K562 (cell line): ENCODE data around the gene TDG. TPM values are rescaled to one million over a fixed set of nuclear protein-coding genes. Genes with fewer than 3 reads are reported as not detected.
A peak's percentile ranks its signal among the peaks of the same experiment; 100 is the strongest.

ENCODE experiments used
- ATAC-seq: fragments of 200-7000 bp; cut with Tn5 transposase; 3 replicates; pipeline ENCODE4 v1.9.1; 2020; ENCODE audit warnings: moderate library complexity
- BruUV-seq: library from RNA; stranded (reverse); fragments of 400-500 nt; replicated peaks from 2 replicates; lab custom pipeline; 2021; lab: Mats Ljungman, UMichigan
- CTCF ChIA-PET: fragments of 300-600 bp; formaldehyde crosslinking; extraction: SDS; loops from one replicate; lab custom pipeline; 2021; ENCODE audit warnings: low intra/inter-chr PET ratio; lab: Yijun Ruan, JAX
- POLR2A ChIA-PET: fragments of 300-600, 350-650 bp; sonication (Branson Sonifier 250); formaldehyde crosslinking; extraction: SDS; loops from one replicate; lab custom pipeline; 2021; ENCODE audit warnings: antibody characterized with exemption, inconsistent platforms; lab: Yijun Ruan, JAX
- DNase-seq, 4 experiments: peaks; one replicate each; pipeline versions ENCODE4 v3.0.0 to v3.0.0-alpha.2; 2011 to 2018; ENCODE audit warnings: low spot score in 3 of 4, mixed read lengths in 3 of 4; ENCODE audit errors: extremely low read depth in 1 of 4
- FAIRE-seq: peaks from 2 replicates; lab custom pipeline; 2011; peaks lifted over from hg19 to GRCh38; lab: Jason Lieb, UNC
- H2AFZ ChIP-seq: 2 replicates; pipeline ENCODE4 v1.6.0; 2011; ENCODE audit warnings: low read depth, low read length, control low read depth, inconsistent platforms
- H3K27ac ChIP-seq: fragments of 200-600 bp; 3 replicates; pipeline ENCODE4 v1.8.0; 2011; ENCODE audit warnings: low read depth, mild to moderate bottlenecking, control low read depth, inconsistent platforms, low read length, moderate library complexity, mixed read lengths; ENCODE audit errors: extremely low read depth
- H3K27me3 ChIP-seq, 2 experiments: fragments of 300-600 bp in 1 of 2; 2 replicates in 1 of 2; 3 replicates in 1 of 2; pipeline versions ENCODE4 v1.6.0 to v1.8.0; 2011; ENCODE audit warnings: inconsistent platforms in 2 of 2, low read length in 2 of 2, mild to moderate bottlenecking in 1 of 2, mixed read lengths in 1 of 2, moderate library complexity in 1 of 2; ENCODE audit not compliant: control insufficient read depth in 2 of 2, insufficient read depth in 2 of 2
- H3K36me3 ChIP-seq: fragments of 300-600 bp; 3 replicates; pipeline ENCODE4 v1.8.0; 2011; ENCODE audit warnings: mild to moderate bottlenecking, low read length, inconsistent platforms; ENCODE audit not compliant: control insufficient read depth, insufficient read depth
- H3K4me1 ChIP-seq, 2 experiments: fragments of 200-600 bp in 1 of 2; replicated peaks in 1 of 2; 2 replicates in 1 of 2; 3 replicates in 1 of 2; pipeline versions ENCODE4 v1.5.1 to v1.8.0; 2011; ENCODE audit warnings: inconsistent platforms in 2 of 2, low read length in 2 of 2, mild to moderate bottlenecking in 1 of 2, mixed read lengths in 1 of 2, moderate library complexity in 1 of 2; ENCODE audit not compliant: control insufficient read depth in 2 of 2, insufficient read depth in 2 of 2
- H3K4me2 ChIP-seq: 2 replicates; pipeline ENCODE4 v1.6.1; 2011; ENCODE audit warnings: low read length, control low read depth, inconsistent platforms, mixed read lengths; ENCODE audit not compliant: insufficient read depth
- H3K4me3 ChIP-seq: fragments of 200-600 bp; sonication (generic), shearing (Covaris generic); 2 replicates; pipeline ENCODE4 v1.5.1; 2016; ENCODE audit warnings: control low read depth, inconsistent platforms
- H3K79me2 ChIP-seq: fragments of 200-600 bp; 3 replicates; pipeline ENCODE4 v1.8.0; 2011; ENCODE audit warnings: low read length, inconsistent platforms; ENCODE audit not compliant: control insufficient read depth, insufficient read depth
- H3K9ac ChIP-seq, 2 experiments: 2 replicates each; pipeline versions ENCODE4 v1.6.0 to v1.6.1; 2011; ENCODE audit warnings: low read depth in 2 of 2, low read length in 2 of 2, control low read depth in 1 of 2, inconsistent platforms in 1 of 2, mild to moderate bottlenecking in 1 of 2, mixed read lengths in 1 of 2; ENCODE audit not compliant: insufficient read depth in 1 of 2
- H3K9me1 ChIP-seq: one replicate; pipeline ENCODE4 v1.6.0; 2011; ENCODE audit warnings: inconsistent platforms, mild to moderate bottlenecking, low read length, moderate library complexity; ENCODE audit not compliant: control insufficient read depth, insufficient read depth
- H3K9me3 ChIP-seq: replicated peaks from 2 replicates; pipeline ENCODE4 v1.5.1; 2011; ENCODE audit warnings: low read depth, low read length, inconsistent platforms; ENCODE audit not compliant: control insufficient read depth, insufficient read depth
- H4K20me1 ChIP-seq: replicated peaks from 2 replicates; pipeline ENCODE4 v1.6.1; 2011; ENCODE audit warnings: low read length, inconsistent platforms, mixed read lengths; ENCODE audit not compliant: control insufficient read depth, insufficient read depth
- ARID1B ChIP-seq: fragments of 450-650 bp; IDR thresholded peaks from 2 replicates; pipeline ENCODE4 v1.6.1; 2016; ENCODE audit warnings: antibody characterized with exemption, mild to moderate bottlenecking, inconsistent platforms
- ATF7 ChIP-seq: fragments of 450-650 bp; IDR thresholded peaks from 2 replicates; pipeline ENCODE4 v1.7.1; 2014; ENCODE audit warnings: mild to moderate bottlenecking, moderate library complexity
- DNMT1 ChIP-seq: fragments of 450-650 bp; IDR thresholded peaks from 2 replicates; pipeline ENCODE4 v1.6.1; 2016; ENCODE audit warnings: antibody characterized with exemption, mild to moderate bottlenecking
- DPF2 ChIP-seq: fragments of 450-650 bp; IDR thresholded peaks from 2 replicates; pipeline ENCODE4 v1.6.1; 2016
- GABPB1 ChIP-seq: sonication (generic); formaldehyde crosslinking; IDR thresholded peaks from 2 replicates; pipeline ENCODE4 v1.8.0; 2022; ENCODE audit warnings: mild to moderate bottlenecking, missing genetic modification reagents
- HMG20A ChIP-seq: fragments of 450-650 bp; formaldehyde crosslinking; conservative IDR thresholded peaks from 2 replicates; pipeline ENCODE4 v1.4.0; 2020; ENCODE audit warnings: mild to moderate bottlenecking, mixed read lengths
- MTF1 ChIP-seq: fragments of 250-450 bp; sonication (Bioruptor Pico); IDR thresholded peaks from 2 replicates; pipeline ENCODE4 v1.9.0; 2021; ENCODE audit warnings: moderate library complexity, mild to moderate bottlenecking, inconsistent platforms, borderline replicate concordance
- NCOR1 ChIP-seq: fragments of 450-650 bp; IDR thresholded peaks from 2 replicates; pipeline ENCODE4 v1.6.1; 2016; ENCODE audit warnings: mild to moderate bottlenecking, moderate library complexity
- NR4A1 ChIP-seq, 2 experiments: fragments of 250-450 bp in 1 of 2; fragments of 450-650 bp in 1 of 2; sonication (Bioruptor Pico) in 1 of 2; IDR thresholded peaks; 2 replicates each; pipeline versions ENCODE4 v1.4.0 to v1.6.1; 2016 to 2020; ENCODE audit warnings: mild to moderate bottlenecking in 2 of 2, missing compliant biosample characterization in 1 of 2, missing genetic modification characterization in 1 of 2, moderate library complexity in 1 of 2
- SP2 ChIP-seq: IDR thresholded peaks from 2 replicates; pipeline ENCODE4 v1.6.1; 2011; ENCODE audit warnings: mild to moderate bottlenecking, low read depth, low read length, moderate library complexity; ENCODE audit not compliant: poor library complexity, severe bottlenecking; ENCODE audit errors: extremely low read depth
- TAL1 ChIP-seq: fragments of 450-650 bp; IDR thresholded peaks from 2 replicates; pipeline ENCODE4 v1.6.1; 2016; ENCODE audit warnings: mild to moderate bottlenecking
- XRCC4 ChIP-seq: IDR thresholded peaks from one replicate; pipeline ENCODE4 v1.6.1; 2011; ENCODE audit not compliant: insufficient read depth, insufficient read length; ENCODE audit errors: extremely low read depth
- ZFP1 ChIP-seq: fragments of 450-650 bp; formaldehyde crosslinking; IDR thresholded peaks from 2 replicates; pipeline ENCODE4 v1.4.0; 2020; ENCODE audit warnings: mild to moderate bottlenecking, mixed read lengths
- ZNF76 ChIP-seq: fragments of 250-450 bp; sonication (Bioruptor Pico); IDR thresholded peaks from 2 replicates; pipeline ENCODE4 v1.4.0; 2020; ENCODE audit warnings: mild to moderate bottlenecking, moderate library complexity, borderline replicate concordance
- WGBS: fragments of 100-300 bp; shearing (Covaris generic); methylation state at CpG from one replicate; pipeline ENCODE4 v1.1.6; 2016; ENCODE audit warnings: low coverage, mixed read lengths; ENCODE audit not compliant: insufficient coverage; ENCODE audit errors: missing lambda C conversion rate; 5-methylcytosine and 5-hydroxymethylcytosine counted together
- in situ Hi-C: fragments of 300-500 bp; cut with MboI; formaldehyde crosslinking; loops from 4 replicates; pipeline ENCODE4 v1.15.0; 2018; ENCODE audit warnings: inconsistent platforms, mixed read lengths
- intact Hi-C: fragments of 100-400 bp; cut with micrococcal nuclease; formaldehyde crosslinking; loops from 2 replicates; pipeline ENCODE4 v1.14.2; 2022
- polyA plus RNA-seq, 8 experiments: library from polyadenylated mRNA; depleted of rRNA in 4 of 8; stranded (reverse) in 5 of 8; unstranded in 3 of 8; fragments of >200 nt; fragmentation: Nextera tagmentation in 2 of 8; fragmentation: Illumina TruSeq in 1 of 8; extraction: Ambion mirVana in 2 of 8; extraction: Trizol in 1 of 8; gene quantifications; 2 replicates each; pipeline versions ENCODE4 v1.2.1 to v1.2.3, GENCODE V29; 2011 to 2014; ENCODE audit warnings: inconsistent platforms in 1 of 8, missing spikeins in 1 of 8
- total RNA-seq, 7 experiments: library from RNA; depleted of rRNA in 6 of 7; stranded (reverse); fragments of >200 nt in 6 of 7; fragmentation: Illumina TruSeq in 2 of 7; extraction: Trizol in 2 of 7; gene quantifications; 2 replicates each; pipeline versions ENCODE4 v1.2.1 to v1.2.3, GENCODE V29; 2011 to 2021; ENCODE audit warnings: low replicate concordance in 1 of 7
- TF ChIP-seq, protein P1 (sequence below): sonication (generic); formaldehyde crosslinking; IDR thresholded peaks from 2 replicates; pipeline ENCODE4 v1.8.1; 2023; ENCODE audit warnings: mild to moderate bottlenecking, missing genetic modification reagents
- TF ChIP-seq, protein P2 (sequence below): fragments of 200-800 bp; sonication (Bioruptor generic); IDR thresholded peaks from 2 replicates; pipeline ENCODE4 v1.6.1; 2017; ENCODE audit warnings: missing genetic modification characterization, missing compliant biosample characterization
- TF ChIP-seq, protein P3 (sequence below), 2 experiments: IDR thresholded peaks in 1 of 2; conservative IDR thresholded peaks in 1 of 2; 2 replicates each; pipeline ENCODE4 v1.6.1; 2016; ENCODE audit warnings: low read depth in 2 of 2, mild to moderate bottlenecking in 1 of 2, missing compliant biosample characterization in 1 of 2, missing genetic modification characterization in 1 of 2, moderate library complexity in 1 of 2

TDG gene
- total and polyA plus RNA-seq, 9 of the 15 experiments (the other 6 are each of a cell fraction or from before 2014, with no cell fraction given), result 37.6 to 77.2 (median 64.0) TPM

GRCh38 chr12:103997286-103997900 lies 31.7 kb downstream of the TDG start:
- POLR2A ChIA-PET, result interaction anchor here (0.6 to 1.8 kb wide), 8 partner anchors 14 to 156 kb away, joined by 3 to 11 read pairs (median 4); partner anchors contain the start of genes HSP90B1, NT5DC3 and TDG
- Histone ChIP-seq H3K4me1 (peaks cover 6 to 14% of the 10 kb centered on the region in 2 experiments; a peak in 4 of 5 replicates), H3K36me3 (no peaks in the 10 kb centered on the region), H3K9me1 (no peaks in the 10 kb centered on the region), H3K9ac (peak overlapping the region; percentile 23 to 81; a peak in 2 of 4 replicates), H3K9me3 (no peaks in the 10 kb centered on the region), H3K4me2 (peak overlapping the region; percentile 57), H3K79me2 (no peaks in the 10 kb centered on the region), H4K20me1 (no peaks in the 10 kb centered on the region), H3K27ac (no peak overlapping the region), H3K4me3 (no peak overlapping the region), H3K27me3 (no peaks in the 10 kb centered on the region; a peak in 1 of 5 replicates), H2AFZ (peak overlapping the region; percentile 79)
- ATAC-seq, result peak; percentile 79
- BruUV-seq, result no TSS peak
- 5% methylated on average over 16 of the region's 16 CpGs for WGBS
- in situ Hi-C loops (no loop called here), intact Hi-C loops (no loop called here)
- CTCF ChIA-PET, result no interaction called here
- DNase-seq, result peak in 2 of 4 experiments; percentile 24 to 40
- FAIRE-seq, result peak; percentile 52
- TF ChIP-seq GABPB1 (CRISPR knock-in tag) (no peak), ZFP1 (CRISPR knock-in tag) (no peak), DPF2 (0 out of 2 replicates have a peak, but pooled peaks have one; percentile 20), ZNF76 (CRISPR knock-in tag) (no peak), HMG20A (CRISPR knock-in tag) (no peak), XRCC4 (no peak), TAL1 (peak; percentile 12; the same call in 1 of the 2 replicates), NCOR1 (no peak), SP2 (no peak), DNMT1 (no peak), ATF7 (peak; percentile 87), ARID1B (peak; percentile 33; the same call in 1 of the 2 replicates), NR4A1 (CRISPR knock-in tag; IDR thresholded peaks at IDR 0.05) (no peak), NR4A1 (tag; IDR thresholded peaks at IDR 0.05) (0 out of 2 replicates have a peak, but pooled peaks have one; percentile 31), MTF1 (CRISPR knock-in tag) (no peak)
- TF ChIP-seq, protein P1, sequence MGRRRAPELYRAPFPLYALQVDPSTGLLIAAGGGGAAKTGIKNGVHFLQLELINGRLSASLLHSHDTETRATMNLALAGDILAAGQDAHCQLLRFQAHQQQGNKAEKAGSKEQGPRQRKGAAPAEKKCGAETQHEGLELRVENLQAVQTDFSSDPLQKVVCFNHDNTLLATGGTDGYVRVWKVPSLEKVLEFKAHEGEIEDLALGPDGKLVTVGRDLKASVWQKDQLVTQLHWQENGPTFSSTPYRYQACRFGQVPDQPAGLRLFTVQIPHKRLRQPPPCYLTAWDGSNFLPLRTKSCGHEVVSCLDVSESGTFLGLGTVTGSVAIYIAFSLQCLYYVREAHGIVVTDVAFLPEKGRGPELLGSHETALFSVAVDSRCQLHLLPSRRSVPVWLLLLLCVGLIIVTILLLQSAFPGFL, result no peak
- TF ChIP-seq, protein P2, sequence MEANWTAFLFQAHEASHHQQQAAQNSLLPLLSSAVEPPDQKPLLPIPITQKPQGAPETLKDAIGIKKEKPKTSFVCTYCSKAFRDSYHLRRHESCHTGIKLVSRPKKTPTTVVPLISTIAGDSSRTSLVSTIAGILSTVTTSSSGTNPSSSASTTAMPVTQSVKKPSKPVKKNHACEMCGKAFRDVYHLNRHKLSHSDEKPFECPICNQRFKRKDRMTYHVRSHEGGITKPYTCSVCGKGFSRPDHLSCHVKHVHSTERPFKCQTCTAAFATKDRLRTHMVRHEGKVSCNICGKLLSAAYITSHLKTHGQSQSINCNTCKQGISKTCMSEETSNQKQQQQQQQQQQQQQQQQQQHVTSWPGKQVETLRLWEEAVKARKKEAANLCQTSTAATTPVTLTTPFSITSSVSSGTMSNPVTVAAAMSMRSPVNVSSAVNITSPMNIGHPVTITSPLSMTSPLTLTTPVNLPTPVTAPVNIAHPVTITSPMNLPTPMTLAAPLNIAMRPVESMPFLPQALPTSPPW (CRISPR knock-in tag), result no peak
- TF ChIP-seq, protein P3, sequence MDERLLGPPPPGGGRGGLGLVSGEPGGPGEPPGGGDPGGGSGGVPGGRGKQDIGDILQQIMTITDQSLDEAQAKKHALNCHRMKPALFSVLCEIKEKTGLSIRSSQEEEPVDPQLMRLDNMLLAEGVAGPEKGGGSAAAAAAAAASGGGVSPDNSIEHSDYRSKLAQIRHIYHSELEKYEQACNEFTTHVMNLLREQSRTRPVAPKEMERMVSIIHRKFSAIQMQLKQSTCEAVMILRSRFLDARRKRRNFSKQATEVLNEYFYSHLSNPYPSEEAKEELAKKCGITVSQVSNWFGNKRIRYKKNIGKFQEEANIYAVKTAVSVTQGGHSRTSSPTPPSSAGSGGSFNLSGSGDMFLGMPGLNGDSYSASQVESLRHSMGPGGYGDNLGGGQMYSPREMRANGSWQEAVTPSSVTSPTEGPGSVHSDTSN (CRISPR knock-in tag; IDR thresholded peaks at IDR 0.05; ENCODE audit: low read depth), result no peak
- TF ChIP-seq, protein P3 (tag; conservative IDR thresholded peaks at IDR 0.05; ENCODE audit: low read depth), result 0 out of 2 replicates have a peak, but pooled peaks have one; percentile 7
